Central memory CD8-positive, alpha-beta T cell (primary cell): ENCODE measurements around the gene TTLL8.
A peak's percentile ranks its signal among the peaks of the same experiment; 100 is the strongest.

ENCODE experiments used
- ATAC-seq: fragments of 150-1000 bp; cut with Tn5 transposase; replicated peaks from 2 replicates; pipeline ENCODE4 v1.10.0; 2022; ENCODE audit warnings: mild to moderate bottlenecking, moderate FRiP score, moderate number of reproducible peaks; ENCODE audit not compliant: poor library complexity, severe bottlenecking; ENCODE audit errors: extremely low read depth
- DNase-seq, 2 donors: peaks; one replicate each; pipeline ENCODE4 v3.0.0; 2021; ENCODE audit warnings: low spot score in 2 of 2
- H3K27ac Mint-ChIP-seq: one replicate; pipeline ENCODE4 v1.8.0; 2022; ENCODE audit warnings: low read depth, mild to moderate bottlenecking, moderate library complexity, mixed read lengths
- H3K27me3 Mint-ChIP-seq: one replicate; pipeline ENCODE4 v1.8.0; 2022; ENCODE audit warnings: mixed read lengths
- H3K36me3 Mint-ChIP-seq: one replicate; pipeline ENCODE4 v1.8.0; 2022; ENCODE audit warnings: mild to moderate bottlenecking, moderate library complexity, mixed read lengths; ENCODE audit not compliant: insufficient read depth
- H3K4me1 Mint-ChIP-seq: one replicate; pipeline ENCODE4 v1.8.0; 2022; ENCODE audit warnings: mixed read lengths
- H3K4me3 Mint-ChIP-seq: one replicate; pipeline ENCODE4 v1.8.0; 2022; ENCODE audit warnings: mild to moderate bottlenecking, moderate library complexity, mixed read lengths
- H3K9me3 Mint-ChIP-seq: one replicate; pipeline ENCODE4 v1.8.0; 2022; ENCODE audit warnings: mixed read lengths

The TTLL8 gene

GRCh38 chr22:50007057-50007511 lies 51.0 kb downstream of the TTLL8 start:
- Mint-ChIP-seq H3K4me3 (no peak overlapping the region), H3K9me3 (no peaks in the 10 kb centered on the region), H3K36me3 (no peaks in the 10 kb centered on the region), H3K4me1 (peaks cover 11% of the 10 kb centered on the region), H3K27me3 (peaks cover 10% of the 10 kb centered on the region), H3K27ac (no peak overlapping the region)
- ATAC-seq (no peak), DNase-seq (no peak)

DNA sequence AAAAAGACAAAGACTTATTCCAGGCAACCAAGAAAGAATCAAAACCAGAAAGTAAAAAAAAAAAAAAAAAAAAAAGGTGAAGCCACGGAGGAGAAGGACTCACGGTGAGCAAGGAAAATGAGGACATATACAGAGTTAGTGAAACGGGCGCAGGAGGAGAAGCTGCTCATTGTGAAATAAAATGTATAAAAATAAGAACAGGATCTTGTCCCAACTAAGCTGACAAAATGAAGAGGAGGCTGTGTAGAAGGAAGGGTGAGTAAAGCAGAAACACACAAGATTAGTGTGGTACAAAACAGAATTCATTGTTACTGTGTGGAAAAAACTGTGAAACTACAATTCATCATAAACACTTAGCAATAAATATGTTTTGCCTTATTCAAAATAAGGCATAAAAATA lies 53.2 kb downstream of the TTLL8 start:
- Mint-ChIP-seq H3K4me3 (no peak overlapping the region), H3K9me3 (no peaks in the 10 kb centered on the region), H3K36me3 (no peaks in the 10 kb centered on the region), H3K4me1 (no peaks in the 10 kb centered on the region), H3K27me3 (no peaks in the 10 kb centered on the region), H3K27ac (no peak overlapping the region)
- DNase-seq, result no peak
- ATAC-seq, result no peak

GRCh38 chr22:50002791-50003190 lies 55.3 kb downstream of the TTLL8 start:
- H3K4me3 Mint-ChIP-seq, result no peak overlapping the region
- H3K9me3 Mint-ChIP-seq, result no peaks in the 10 kb centered on the region
- no peak overlapping the region for H3K27ac Mint-ChIP-seq
- no peaks in the 10 kb centered on the region for H3K4me1 Mint-ChIP-seq
- DNase-seq (no peak), ATAC-seq (no peak)
- H3K36me3 Mint-ChIP-seq, result no peaks in the 10 kb centered on the region
- H3K27me3 Mint-ChIP-seq, result no peaks in the 10 kb centered on the region

- ATAC-seq, result no peak
- no peak overlapping the region for H3K4me3 Mint-ChIP-seq
These were observed 56.5 kb downstream of the TTLL8 start for GRCh38 chr22:50001388-50002231.

GRCh38 chr22:50000587-50001387 lies 57.3 kb downstream of the TTLL8 start:
- Mint-ChIP-seq H3K27ac (no peak overlapping the region), H3K36me3 (no peaks in the 10 kb centered on the region), H3K9me3 (no peaks in the 10 kb centered on the region), H3K27me3 (no peaks in the 10 kb centered on the region), H3K4me1 (no peaks in the 10 kb centered on the region), H3K4me3 (no peak overlapping the region)
- DNase-seq (no peak), ATAC-seq (no peak)

More at GRCh38 chr22:50001388-50002231, 56.5 kb downstream of the TTLL8 start:
- no peak for DNase-seq
- Mint-ChIP-seq H3K9me3 (no peaks in the 10 kb centered on the region), H3K36me3 (no peaks in the 10 kb centered on the region), H3K27me3 (no peaks in the 10 kb centered on the region), H3K4me1 (no peaks in the 10 kb centered on the region), H3K27ac (no peak overlapping the region)

- ATAC-seq (no peak), DNase-seq (no peak)
- H3K27ac Mint-ChIP-seq, result no peak overlapping the region
- peaks cover 3% of the 10 kb centered on the region for H3K4me1 Mint-ChIP-seq
- no peaks in the 10 kb centered on the region for H3K27me3 Mint-ChIP-seq
- H3K4me3 Mint-ChIP-seq, result no peak overlapping the region
- no peaks in the 10 kb centered on the region for H3K9me3 Mint-ChIP-seq
- H3K36me3 Mint-ChIP-seq, result no peaks in the 10 kb centered on the region
These were observed 58.0 kb downstream of the TTLL8 start for GRCh38 chr22:49999946-50000586.

DNA sequence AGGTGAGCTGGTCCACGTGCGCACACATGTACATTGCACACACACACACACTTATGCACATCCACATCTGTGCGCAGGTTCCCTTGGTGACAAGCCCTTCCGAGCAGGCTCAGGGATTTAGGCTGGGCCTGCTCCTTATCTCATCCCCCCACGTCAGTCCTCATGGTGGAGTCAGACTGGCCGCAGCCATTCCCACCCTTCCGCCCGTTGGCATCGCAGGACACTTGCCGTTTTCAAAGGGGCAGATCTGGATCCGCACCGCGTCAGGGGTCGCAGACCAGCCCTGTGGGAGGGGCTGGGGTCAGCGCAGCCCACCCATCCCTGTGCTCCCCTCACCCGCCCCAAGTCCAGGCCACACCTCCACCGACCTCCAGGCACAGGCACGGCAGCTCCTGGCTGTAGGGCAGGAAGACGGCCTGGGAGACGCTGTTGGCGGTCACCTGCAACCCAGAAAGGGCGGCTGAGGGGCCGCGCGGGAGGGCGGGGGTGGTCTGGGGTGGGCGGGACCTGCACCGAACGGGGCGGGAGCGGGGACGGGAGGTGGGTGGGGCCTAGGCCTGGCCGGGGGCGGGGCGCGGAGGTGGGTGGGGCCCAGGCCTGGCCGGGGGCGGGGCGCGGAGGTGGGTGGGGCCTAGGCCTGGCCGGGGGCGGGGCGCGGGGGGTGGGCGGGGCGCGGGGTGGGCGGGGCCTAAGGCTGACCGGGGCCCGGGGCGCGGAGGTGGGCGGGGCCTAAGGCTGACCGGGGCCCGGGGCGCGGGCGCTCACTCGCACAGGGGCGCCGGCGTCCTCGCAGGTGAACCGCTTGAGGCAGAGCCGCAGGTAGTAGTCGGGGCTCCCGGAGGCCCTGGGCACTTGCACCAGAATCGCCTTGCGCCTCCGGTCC lies 58.8 kb downstream of the TTLL8 start:
- H3K36me3 Mint-ChIP-seq, result no peaks in the 10 kb centered on the region
- H3K27me3 Mint-ChIP-seq, result no peaks in the 10 kb centered on the region
- no peak overlapping the region for H3K27ac Mint-ChIP-seq
- peaks cover 6% of the 10 kb centered on the region for H3K4me1 Mint-ChIP-seq
- no peak for DNase-seq
- no peak overlapping the region for H3K4me3 Mint-ChIP-seq
- no peak for ATAC-seq
- no peaks in the 10 kb centered on the region for H3K9me3 Mint-ChIP-seq

DNA sequence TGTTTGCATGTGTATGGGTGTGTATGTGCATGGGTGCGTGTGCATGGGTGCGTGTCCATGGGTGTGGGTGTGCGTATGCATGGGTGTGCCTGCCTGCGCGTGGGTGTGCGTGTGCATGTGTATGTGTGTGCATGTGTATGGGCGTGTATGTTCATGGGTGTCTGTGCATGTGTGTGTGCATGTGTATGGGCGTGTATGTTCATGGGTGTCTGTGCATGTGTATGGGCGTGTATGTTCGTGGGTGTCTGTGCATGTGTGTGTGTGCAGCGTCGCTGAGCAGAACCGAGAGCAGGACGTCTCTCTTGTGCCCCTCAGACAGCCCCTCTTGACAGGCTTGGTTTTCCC lies 59.4 kb downstream of the TTLL8 start:
- H3K4me3 Mint-ChIP-seq, result peak overlapping the region; percentile 7
- no peak overlapping the region for H3K27ac Mint-ChIP-seq

DNA sequence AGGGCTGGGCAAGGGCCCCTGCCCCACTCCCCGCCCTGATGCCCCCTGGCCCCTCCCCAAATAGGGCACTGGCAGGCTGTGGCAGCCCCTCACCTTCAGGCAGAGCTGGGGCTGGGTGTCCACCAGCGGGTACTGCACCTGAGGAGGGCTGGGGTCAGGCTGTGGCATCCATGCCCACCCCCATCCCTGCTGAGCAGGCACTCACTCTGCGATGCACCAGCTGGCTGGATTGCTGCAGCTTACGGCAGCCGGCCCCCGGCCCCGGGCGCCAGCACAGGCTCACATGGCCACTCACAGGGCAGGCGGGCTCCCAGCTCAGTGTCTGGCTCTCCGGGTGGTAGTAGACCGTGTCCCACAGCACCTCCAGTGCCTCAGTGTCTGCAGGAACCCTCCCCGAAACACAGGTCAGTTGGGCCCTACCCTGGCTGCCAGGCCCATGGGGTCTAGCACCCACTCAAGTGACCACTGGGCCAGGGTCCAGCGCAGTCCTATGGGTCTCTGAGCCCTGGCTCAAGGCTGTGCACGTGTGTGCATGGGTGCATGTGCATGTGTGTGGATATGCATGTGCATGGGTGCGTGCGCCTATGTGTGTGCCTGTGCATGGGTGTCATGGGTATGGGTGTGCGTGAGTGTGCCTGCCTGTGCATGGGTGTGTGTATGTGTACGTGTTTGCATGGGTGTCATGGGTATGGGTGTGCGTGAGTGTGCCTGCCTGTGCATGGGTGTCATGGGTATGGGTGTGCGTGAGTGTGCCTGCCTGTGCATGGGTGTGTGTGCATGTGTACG lies 60.0 kb downstream of the TTLL8 start:
- H3K4me3 Mint-ChIP-seq, result peak overlapping the region; percentile 7
- H3K9me3 Mint-ChIP-seq, result no peaks in the 10 kb centered on the region
- H3K4me1 Mint-ChIP-seq, result peaks cover 10% of the 10 kb centered on the region
- H3K27ac Mint-ChIP-seq, result no peak overlapping the region
- no peaks in the 10 kb centered on the region for H3K27me3 Mint-ChIP-seq
- DNase-seq, result no peak
- ATAC-seq, result no peak
- no peaks in the 10 kb centered on the region for H3K36me3 Mint-ChIP-seq

More for the DNA sequence above, 59.4 kb downstream of the TTLL8 start:
- Mint-ChIP-seq H3K9me3 (no peaks in the 10 kb centered on the region), H3K36me3 (no peaks in the 10 kb centered on the region), H3K4me1 (peaks cover 6% of the 10 kb centered on the region), H3K27me3 (no peaks in the 10 kb centered on the region)
- ATAC-seq (no peak), DNase-seq (no peak)

- no peaks in the 10 kb centered on the region for H3K9me3 Mint-ChIP-seq
- H3K27ac Mint-ChIP-seq, result no peak overlapping the region
- H3K36me3 Mint-ChIP-seq, result no peaks in the 10 kb centered on the region
- ATAC-seq (no peak), DNase-seq (no peak)
- H3K27me3 Mint-ChIP-seq, result no peaks in the 10 kb centered on the region
- peaks cover 14% of the 10 kb centered on the region for H3K4me1 Mint-ChIP-seq
- H3K4me3 Mint-ChIP-seq, result no peak overlapping the region
These were observed 60.9 kb downstream of the TTLL8 start for GRCh38 chr22:49997251-49997599.

GRCh38 chr22:49996518-49997250 lies 61.4 kb downstream of the TTLL8 start:
- Mint-ChIP-seq H3K27ac (no peak overlapping the region), H3K27me3 (no peaks in the 10 kb centered on the region), H3K4me1 (peaks cover 14% of the 10 kb centered on the region), H3K4me3 (no peak overlapping the region), H3K36me3 (no peaks in the 10 kb centered on the region), H3K9me3 (no peaks in the 10 kb centered on the region)
- ATAC-seq, result no peak
- DNase-seq, result no peak
